Endothelial cell of umbilical vein (primary cell): ENCODE results near the gene ETF1. TPM values are rescaled to one million over a fixed set of nuclear protein-coding genes. Genes with fewer than 3 reads are reported as not detected.
A peak's percentile ranks its signal among the peaks of the same experiment; 100 is the strongest.

ENCODE experiments used
- BruUV-seq: library from RNA; stranded (reverse); fragments of 400-500 nt; replicated peaks from 2 replicates; lab custom pipeline; 2021; lab: Mats Ljungman, UMichigan
- CTCF ChIA-PET: fragments of 300-600, 350-600 bp; sonication (Branson Sonifier 250); formaldehyde crosslinking; loops from one replicate; lab custom pipeline; 2021; ENCODE audit warnings: antibody characterized with exemption, inconsistent platforms; lab: Charles Lee
- POLR2A ChIA-PET: fragments of 300-600, 350-600 bp; sonication (Branson Sonifier 250); formaldehyde crosslinking; loops from one replicate; lab custom pipeline; 2021; ENCODE audit warnings: antibody characterized with exemption, inconsistent platforms; lab: Charles Lee
- DNase-seq: peaks from one replicate; pipeline ENCODE4 v3.0.0-alpha.2; 2011; ENCODE audit warnings: low read depth, low spot score
- FAIRE-seq: peaks from 2 replicates; lab custom pipeline; 2011; peaks lifted over from hg19 to GRCh38; lab: Jason Lieb, UNC
- H2AFZ ChIP-seq: 2 replicates; pipeline ENCODE4 v1.6.0; 2012; ENCODE audit warnings: low read depth, low read length, control low read depth, inconsistent platforms
- H3K27ac ChIP-seq: 2 replicates; pipeline ENCODE4 v1.5.1; 2011; ENCODE audit warnings: low read depth, mild to moderate bottlenecking, control low read depth, low read length, moderate library complexity; ENCODE audit not compliant: insufficient read depth
- H3K27me3 ChIP-seq, 2 experiments: 2 replicates each; pipeline versions ENCODE4 v1.6.0 to v1.6.1; 2011; ENCODE audit warnings: low read length in 2 of 2, mixed read lengths in 1 of 2; ENCODE audit not compliant: control insufficient read depth in 2 of 2, insufficient read depth in 2 of 2
- H3K36me3 ChIP-seq, 2 experiments: 2 replicates in 1 of 2; 3 replicates in 1 of 2; pipeline ENCODE4 v1.5.1; 2011; ENCODE audit warnings: low read length in 2 of 2, mild to moderate bottlenecking in 1 of 2, moderate library complexity in 1 of 2; ENCODE audit not compliant: control insufficient read depth in 2 of 2, insufficient read depth in 2 of 2; ENCODE audit errors: extremely low read depth in 1 of 2
- H3K4me1 ChIP-seq: 3 replicates; pipeline ENCODE4 v1.5.1; 2011; ENCODE audit warnings: mild to moderate bottlenecking, low read length; ENCODE audit not compliant: control insufficient read depth, insufficient read depth; ENCODE audit errors: extremely low read depth
- H3K4me2 ChIP-seq: 2 replicates; pipeline ENCODE4 v1.6.1; 2011; ENCODE audit warnings: low read length, control low read depth, mixed read lengths; ENCODE audit not compliant: insufficient read depth
- H3K4me3 ChIP-seq, 3 experiments: fragments of 200-600 bp in 1 of 3; sonication (generic), shearing (Covaris generic) in 1 of 3; replicated peaks in 1 of 3; 2 replicates each; pipeline ENCODE4 v1.5.1; 2011 to 2016; ENCODE audit warnings: control low read depth in 3 of 3, low read length in 3 of 3, mild to moderate bottlenecking in 2 of 3, inconsistent platforms in 1 of 3, low read depth in 1 of 3, moderate library complexity in 1 of 3; ENCODE audit not compliant: insufficient read depth in 1 of 3
- H3K79me2 ChIP-seq: 2 replicates; pipeline ENCODE4 v1.6.0; 2012; ENCODE audit warnings: low read length, inconsistent platforms; ENCODE audit not compliant: control insufficient read depth, insufficient read depth
- H3K9ac ChIP-seq: replicated peaks from 2 replicates; pipeline ENCODE3; 2011; ENCODE audit warnings: low read length, control low read depth; ENCODE audit not compliant: insufficient read depth; ENCODE audit errors: extremely low read depth
- H3K9me1 ChIP-seq: replicated peaks from 3 replicates; pipeline ENCODE4 v1.6.0; 2011; ENCODE audit warnings: mild to moderate bottlenecking, low read length; ENCODE audit not compliant: control insufficient read depth, insufficient read depth; ENCODE audit errors: extremely low read depth
- H3K9me3 ChIP-seq: replicated peaks from 2 replicates; pipeline ENCODE4 v1.5.1; 2012; ENCODE audit warnings: low read length, inconsistent platforms; ENCODE audit not compliant: control insufficient read depth, insufficient read depth
- H4K20me1 ChIP-seq: replicated peaks from 2 replicates; pipeline ENCODE3; 2011; ENCODE audit warnings: mild to moderate bottlenecking, low read length; ENCODE audit not compliant: control insufficient read depth, insufficient read depth; ENCODE audit errors: extremely low read depth
- JUN ChIP-seq: IDR thresholded peaks from 2 replicates; pipeline ENCODE4 v1.6.1; 2011; ENCODE audit warnings: borderline replicate concordance, low read depth; ENCODE audit not compliant: insufficient read length, insufficient read depth
- POLR2A ChIP-seq: IDR thresholded peaks from 2 replicates; pipeline ENCODE4 v1.6.1; 2012; ENCODE audit warnings: low read depth, mild to moderate bottlenecking, control low read depth, low read length
- POLR2AphosphoS5 ChIP-seq: IDR thresholded peaks from 2 replicates; pipeline ENCODE4 v1.6.1; 2012; ENCODE audit warnings: low read depth, mild to moderate bottlenecking, control low read depth, low read length, moderate library complexity; ENCODE audit not compliant: insufficient read depth
- dilution Hi-C: fragments of 300-500 bp; cut with MboI; formaldehyde crosslinking; loops from one replicate; pipeline ENCODE4 v1.15.0; 2019; ENCODE audit warnings: low sequenced_read_pairs; ENCODE audit not compliant: extremely low pct_ligation_motif_present
- intact Hi-C: fragments of 100-400 bp; cut with micrococcal nuclease; formaldehyde crosslinking; loops from one replicate; pipeline ENCODE4 v1.10.0; 2022
- polyA plus RNA-seq, 4 experiments: library from polyadenylated mRNA; depleted of rRNA in 3 of 4; stranded (reverse) in 3 of 4; unstranded in 1 of 4; fragments of >200 nt; gene quantifications; 2 replicates each; pipeline versions ENCODE4 v1.2.1 to v1.2.3, GENCODE V29; 2011 to 2012; ENCODE audit warnings: missing spikeins in 1 of 4
- total RNA-seq: library from RNA; stranded (reverse); gene quantifications from 2 replicates; pipeline ENCODE4 v1.2.3, GENCODE V29; 2021
- TF ChIP-seq, protein P1 (sequence below), 2 donors: IDR thresholded peaks; 1 replicate in 1 of 2; 2 replicates in 1 of 2; pipeline ENCODE4 v1.5.1; 2011; ENCODE audit warnings: low read length in 2 of 2, mild to moderate bottlenecking in 2 of 2, moderate library complexity in 2 of 2, control low read depth in 1 of 2, inconsistent platforms in 1 of 2, low read depth in 1 of 2; ENCODE audit not compliant: insufficient read depth in 1 of 2; ENCODE audit errors: extremely low read depth in 1 of 2

The ETF1 gene
- total and polyA plus RNA-seq, 2 donors (not counting 3 experiments of a cell fraction or from before 2014, with no cell fraction given), result 32.9 to 114 TPM

DNA sequence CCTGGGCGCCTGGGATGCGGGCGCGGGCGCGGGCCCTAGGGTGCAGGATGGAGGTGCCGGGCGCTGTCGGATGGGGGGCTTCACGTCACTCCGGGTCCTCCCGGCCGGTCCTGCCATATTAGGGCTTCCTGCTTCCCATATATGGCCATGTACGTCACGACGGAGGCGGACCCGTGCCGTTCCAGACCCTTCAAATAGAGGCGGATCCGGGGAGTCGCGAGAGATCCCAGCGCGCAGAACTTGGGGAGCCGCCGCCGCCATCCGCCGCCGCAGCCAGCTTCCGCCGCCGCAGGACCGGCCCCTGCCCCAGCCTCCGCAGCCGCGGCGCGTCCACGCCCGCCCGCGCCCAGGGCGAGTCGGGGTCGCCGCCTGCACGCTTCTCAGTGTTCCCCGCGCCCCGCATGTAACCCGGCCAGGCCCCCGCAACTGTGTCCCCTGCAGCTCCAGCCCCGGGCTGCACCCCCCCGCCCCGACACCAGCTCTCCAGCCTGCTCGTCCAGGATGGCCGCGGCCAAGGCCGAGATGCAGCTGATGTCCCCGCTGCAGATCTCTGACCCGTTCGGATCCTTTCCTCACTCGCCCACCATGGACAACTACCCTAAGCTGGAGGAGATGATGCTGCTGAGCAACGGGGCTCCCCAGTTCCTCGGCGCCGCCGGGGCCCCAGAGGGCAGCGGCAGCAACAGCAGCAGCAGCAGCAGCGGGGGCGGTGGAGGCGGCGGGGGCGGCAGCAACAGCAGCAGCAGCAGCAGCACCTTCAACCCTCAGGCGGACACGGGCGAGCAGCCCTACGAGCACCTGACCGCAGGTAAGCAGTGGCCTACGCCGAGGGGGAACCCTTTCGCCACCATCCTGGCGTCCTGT lies 77.5 kb downstream of the ETF1 start, which contains the start of gene EGR1:
Gene EGR1 (plus strand): TSS at position 219 of the 864 bp plus-strand sequence. CDS start 283 bp downstream, at position 502.
- CTCF ChIA-PET, result interaction anchor here (1.1 to 5.0 kb wide), 8 partner anchors 8 to 38 kb away, joined by 4 to 70 read pairs (median 10); no protein-coding TSS in a partner anchor
- peak within 1 kb of the TSS; percentile 90 for H3K27ac ChIP-seq
- no peaks in the 10 kb centered on the region for H3K9me3 ChIP-seq
- FAIRE-seq, result peak; percentile 49
- TSS peak; percentile 37 for BruUV-seq
- intact Hi-C loops, result loop anchor here (1.0 kb wide), 2 partner anchors 27 to 78 kb away; partner anchors contain the start of gene ETF1
- dilution Hi-C loops, result no loop called here
- peak within 1 kb of the TSS; percentile 62 to 84 (median 69) for H3K4me3 ChIP-seq
- H3K9ac ChIP-seq, result peak within 1 kb of the TSS; percentile 88
- DNase-seq, result peak; percentile 24
- H3K4me2 ChIP-seq, result peak within 1 kb of the TSS; percentile 93
- peaks cover 5% of the 10 kb centered on the region for H3K79me2 ChIP-seq
- peak within 1 kb of the TSS; percentile 92 for H2AFZ ChIP-seq
- POLR2A ChIA-PET, result interaction anchor here (0.7 to 1.6 kb wide), 4 partner anchors 24 to 78 kb away, joined by 3 to 6 read pairs (median 4); partner anchors contain the start of gene ETF1
- no peaks in the 10 kb centered on the region for H3K27me3 ChIP-seq
- no peaks in the 10 kb centered on the region for H3K9me1 ChIP-seq
- TF ChIP-seq POLR2A (peak; percentile 61), POLR2AphosphoS5 (peak; percentile 63), JUN (no peak)
- TF ChIP-seq, protein P1, sequence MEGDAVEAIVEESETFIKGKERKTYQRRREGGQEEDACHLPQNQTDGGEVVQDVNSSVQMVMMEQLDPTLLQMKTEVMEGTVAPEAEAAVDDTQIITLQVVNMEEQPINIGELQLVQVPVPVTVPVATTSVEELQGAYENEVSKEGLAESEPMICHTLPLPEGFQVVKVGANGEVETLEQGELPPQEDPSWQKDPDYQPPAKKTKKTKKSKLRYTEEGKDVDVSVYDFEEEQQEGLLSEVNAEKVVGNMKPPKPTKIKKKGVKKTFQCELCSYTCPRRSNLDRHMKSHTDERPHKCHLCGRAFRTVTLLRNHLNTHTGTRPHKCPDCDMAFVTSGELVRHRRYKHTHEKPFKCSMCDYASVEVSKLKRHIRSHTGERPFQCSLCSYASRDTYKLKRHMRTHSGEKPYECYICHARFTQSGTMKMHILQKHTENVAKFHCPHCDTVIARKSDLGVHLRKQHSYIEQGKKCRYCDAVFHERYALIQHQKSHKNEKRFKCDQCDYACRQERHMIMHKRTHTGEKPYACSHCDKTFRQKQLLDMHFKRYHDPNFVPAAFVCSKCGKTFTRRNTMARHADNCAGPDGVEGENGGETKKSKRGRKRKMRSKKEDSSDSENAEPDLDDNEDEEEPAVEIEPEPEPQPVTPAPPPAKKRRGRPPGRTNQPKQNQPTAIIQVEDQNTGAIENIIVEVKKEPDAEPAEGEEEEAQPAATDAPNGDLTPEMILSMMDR (IDR thresholded peaks at IDR 0.05; ENCODE audit: extremely low read depth in 1 of 2, insufficient read depth in 1 of 2, low read depth in 1 of 2, low read length in 2 of 2), result peak in 1 of 2 donors; percentile 16
- H4K20me1 ChIP-seq, result no peaks in the 10 kb centered on the region
- peaks cover 16% of the 10 kb centered on the region for H3K4me1 ChIP-seq
- peaks cover 0 to 3% of the 10 kb centered on the region in 2 experiments for H3K36me3 ChIP-seq
